Neural crest cell (in vitro differentiated cells): ENCODE data around the gene BMPER. TPM values are rescaled to one million over a fixed set of nuclear protein-coding genes. Genes with fewer than 3 reads are reported as not detected.

Source experiments
- DNase-seq: peaks from one replicate; pipeline ENCODE4 v3.0.0; 2021; ENCODE audit warnings: low read depth, mixed read lengths, low spot score
- H3K27ac Mint-ChIP-seq: one replicate; pipeline ENCODE4 v1.8.0; 2021; ENCODE audit warnings: mild to moderate bottlenecking, mixed read lengths; ENCODE audit not compliant: unreplicated experiment
- H3K27me3 Mint-ChIP-seq: 2 replicates; pipeline ENCODE4 v1.8.0; 2021; ENCODE audit warnings: low read depth, mild to moderate bottlenecking, mixed read lengths
- H3K36me3 Mint-ChIP-seq: 2 replicates; pipeline ENCODE4 v1.8.0; 2021; ENCODE audit warnings: low read depth, mild to moderate bottlenecking, mixed read lengths
- H3K4me1 Mint-ChIP-seq: 2 replicates; pipeline ENCODE4 v1.8.0; 2021; ENCODE audit warnings: mixed read lengths
- H3K4me3 Mint-ChIP-seq: one replicate; pipeline ENCODE4 v1.8.0; 2021; ENCODE audit warnings: mild to moderate bottlenecking, mixed read lengths
- H3K9me3 Mint-ChIP-seq: 2 replicates; pipeline ENCODE4 v1.8.0; 2021; ENCODE audit warnings: mixed read lengths
- CTCF ChIP-seq: fragments of 200-600 bp; sonication (generic); conservative IDR thresholded peaks from 2 replicates; pipeline ENCODE4 v1.5.0; 2021; ENCODE audit warnings: antibody characterized with exemption, mild to moderate bottlenecking
- total RNA-seq: library from RNA; stranded (reverse); gene quantifications from 2 replicates; pipeline ENCODE4 v1.2.1, GENCODE V29; 2021

BMPER gene
- total RNA-seq, 1 donor from 2014 or later = not detected

- Mint-ChIP-seq H3K4me3 (no peak overlapping the region), H3K27me3 (peaks cover 74% of the 10 kb centered on the region), H3K9me3 (no peaks in the 10 kb centered on the region), H3K4me1 (peaks cover 6% of the 10 kb centered on the region), H3K36me3 (no peaks in the 10 kb centered on the region), H3K27ac (no peak overlapping the region)
- TF ChIP-seq CTCF = no peak
- DNase-seq = no peak
Measured at GRCh38 chr7:33901847-33902246, 3.5 kb upstream of the BMPER start.

- no peak for TF ChIP-seq CTCF
- Mint-ChIP-seq H3K9me3 (no peaks in the 10 kb centered on the region), H3K36me3 (no peaks in the 10 kb centered on the region), H3K27me3 (peaks cover 78% of the 10 kb centered on the region), H3K4me1 (peaks cover 6% of the 10 kb centered on the region), H3K27ac (no peak overlapping the region), H3K4me3 (peak overlapping the region; percentile 48)
- no peak for DNase-seq
Measured at GRCh38 chr7:33902746-33903145, 2.6 kb upstream of the BMPER start.

GRCh38 chr7:33903791-33904680, 1.3 kb upstream of the BMPER start:
- Mint-ChIP-seq H3K4me1 (peaks cover 6% of the 10 kb centered on the region), H3K36me3 (no peaks in the 10 kb centered on the region), H3K27me3 (peaks cover 84% of the 10 kb centered on the region), H3K4me3 (peak overlapping the region; percentile 90), H3K9me3 (no peaks in the 10 kb centered on the region), H3K27ac (no peak overlapping the region)
- no peak for TF ChIP-seq CTCF
- DNase-seq = peak; percentile 11

- Mint-ChIP-seq H3K27me3 (peaks cover 87% of the 10 kb centered on the region), H3K27ac (no peak overlapping the region), H3K4me3 (peak overlapping the region; percentile 90), H3K9me3 (no peaks in the 10 kb centered on the region), H3K4me1 (peaks cover 6% of the 10 kb centered on the region), H3K36me3 (no peaks in the 10 kb centered on the region)
- DNase-seq = peak; percentile 25
- TF ChIP-seq CTCF = peak; percentile 27
Measured at GRCh38 chr7:33904681-33905388, 504 bp upstream of the BMPER start.

- no peak overlapping the region for H3K27ac Mint-ChIP-seq
- peaks cover 88% of the 10 kb centered on the region for H3K27me3 Mint-ChIP-seq
Measured at GRCh38 chr7:33906697-33907096, 1.4 kb downstream of the BMPER start.

More at GRCh38 chr7:33906697-33907096, 1.4 kb downstream of the BMPER start:
- no peak for DNase-seq
- H3K9me3 Mint-ChIP-seq = no peaks in the 10 kb centered on the region
- H3K4me1 Mint-ChIP-seq = peaks cover 6% of the 10 kb centered on the region
- peak overlapping the region; percentile 25 for H3K4me3 Mint-ChIP-seq
- TF ChIP-seq CTCF = no peak
- H3K36me3 Mint-ChIP-seq = no peaks in the 10 kb centered on the region
